ENCODE measurements around the gene OR2T2.
"Not testable (repeated sequence)": the region's sequence is repeated elsewhere in the genome, so short reads cannot be mapped to it uniquely, and the experiment has no call there.

DNA sequence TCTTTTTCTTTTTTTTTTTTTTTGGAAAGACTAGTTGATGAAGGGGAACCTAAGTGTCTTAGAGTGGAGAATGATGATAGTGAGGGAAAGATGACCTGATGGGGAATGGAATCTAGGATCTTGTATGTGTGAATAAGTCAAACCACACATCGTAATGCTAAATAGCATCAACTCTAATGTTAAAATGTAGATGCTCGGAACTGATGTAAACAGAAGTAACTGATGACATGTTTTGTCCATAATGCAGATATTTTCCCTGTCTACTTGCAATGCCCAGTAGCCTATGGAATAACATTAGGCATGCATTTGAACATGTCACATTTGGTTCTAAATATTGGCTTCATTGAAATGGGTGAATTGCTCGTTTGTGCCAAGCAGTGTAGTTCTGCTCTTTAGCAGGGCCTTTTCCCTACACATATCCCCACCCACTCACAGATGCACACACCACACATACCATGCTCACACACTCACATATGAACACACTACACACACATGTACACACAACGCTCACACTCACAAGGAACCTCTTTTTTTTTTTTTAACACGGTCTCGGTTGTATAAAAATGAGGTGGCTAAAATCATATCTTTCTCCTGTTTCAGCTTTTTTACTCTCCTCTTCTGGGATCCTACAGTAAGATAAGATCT, 4.5 kb downstream of the OR2T2 start:
- TF ChIP-seq ZFP30 (CRISPR knock-in tag; IDR thresholded peaks at IDR 0.05): not testable (repeated sequence)
- TF ChIP-seq, protein P1, sequence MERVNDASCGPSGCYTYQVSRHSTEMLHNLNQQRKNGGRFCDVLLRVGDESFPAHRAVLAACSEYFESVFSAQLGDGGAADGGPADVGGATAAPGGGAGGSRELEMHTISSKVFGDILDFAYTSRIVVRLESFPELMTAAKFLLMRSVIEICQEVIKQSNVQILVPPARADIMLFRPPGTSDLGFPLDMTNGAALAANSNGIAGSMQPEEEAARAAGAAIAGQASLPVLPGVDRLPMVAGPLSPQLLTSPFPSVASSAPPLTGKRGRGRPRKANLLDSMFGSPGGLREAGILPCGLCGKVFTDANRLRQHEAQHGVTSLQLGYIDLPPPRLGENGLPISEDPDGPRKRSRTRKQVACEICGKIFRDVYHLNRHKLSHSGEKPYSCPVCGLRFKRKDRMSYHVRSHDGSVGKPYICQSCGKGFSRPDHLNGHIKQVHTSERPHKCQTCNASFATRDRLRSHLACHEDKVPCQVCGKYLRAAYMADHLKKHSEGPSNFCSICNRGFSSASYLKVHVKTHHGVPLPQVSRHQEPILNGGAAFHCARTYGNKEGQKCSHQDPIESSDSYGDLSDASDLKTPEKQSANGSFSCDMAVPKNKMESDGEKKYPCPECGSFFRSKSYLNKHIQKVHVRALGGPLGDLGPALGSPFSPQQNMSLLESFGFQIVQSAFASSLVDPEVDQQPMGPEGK (CRISPR knock-in tag; IDR thresholded peaks at IDR 0.05; ENCODE audit: borderline replicate concordance): not testable (repeated sequence)

Data from SK-N-SH treated with all-trans-retinoic acid at 6 μM for 48 hours (cell line).